GM19328 (cell line): ENCODE results near the gene C13orf42.
A peak's percentile ranks its signal among the peaks of the same experiment; 100 is the strongest.

Source experiments
- ATAC-seq: cut with Tn5 transposase; IDR thresholded peaks from one replicate; pipeline ENCODE4 v1.9.1; 2021; ENCODE audit warnings: mild to moderate bottlenecking, moderate library complexity; ENCODE audit not compliant: unreplicated experiment

The C13orf42 gene

GRCh38 chr13:51111174-51111573 lies at the start of gene C13orf42:
Gene C13orf42, minus strand, starts transcription at chr13:51111274. Its CDS starts 65 bp downstream, at chr13:51111209.
- no peak for ATAC-seq

DNA sequence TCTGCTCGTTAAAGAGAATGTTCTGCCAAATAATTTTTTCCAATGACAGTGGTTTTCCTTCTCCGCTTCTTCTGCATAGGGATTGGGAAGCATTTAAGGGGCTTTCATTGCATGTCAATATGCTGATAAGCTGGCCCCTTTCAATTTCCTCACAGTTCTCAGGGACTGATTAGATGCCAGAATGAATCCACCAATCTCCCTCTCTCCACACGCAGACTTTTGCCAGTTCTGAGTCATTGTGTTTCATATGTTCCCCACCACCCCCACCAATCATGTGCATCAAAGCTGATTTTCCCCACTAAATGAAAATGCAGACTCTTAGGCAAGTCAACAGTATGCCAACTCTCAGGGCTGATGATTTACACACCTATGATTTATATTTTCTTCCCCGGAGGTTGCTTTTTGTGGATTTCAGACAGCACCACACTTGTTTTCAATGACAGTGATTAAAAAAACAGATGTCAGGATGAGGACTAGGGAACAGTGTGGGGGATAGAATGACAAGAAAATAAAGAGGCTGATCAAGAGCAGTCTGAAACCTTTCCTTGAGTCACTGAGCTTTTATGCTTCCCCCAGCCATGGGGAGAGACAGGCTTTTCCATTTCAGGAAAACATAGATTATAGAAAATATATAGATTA lies 47.9 kb upstream of the C13orf42 start:
- ATAC-seq: no peak

- no peak for ATAC-seq
Observed at GRCh38 chr13:51158365-51158764, 47.3 kb upstream of the C13orf42 start.

DNA sequence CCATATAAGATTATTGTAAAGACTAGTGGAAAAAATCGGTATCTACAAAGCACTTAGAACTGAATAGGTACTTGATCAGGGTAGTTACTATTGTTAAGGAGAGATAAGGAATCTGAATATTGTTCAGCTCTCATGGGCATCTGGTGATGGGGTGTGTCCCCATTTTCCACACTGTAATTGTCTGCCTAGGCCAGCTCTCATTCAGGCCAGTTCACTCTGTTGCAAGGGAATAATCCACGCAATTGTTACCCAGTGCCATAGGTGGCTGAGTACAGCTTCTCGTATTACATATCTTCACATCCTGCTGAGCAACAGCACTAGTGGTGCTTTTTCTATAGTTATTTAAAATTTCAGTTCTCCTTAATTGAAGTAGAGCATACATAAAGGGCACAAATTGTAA lies 45.6 kb upstream of the C13orf42 start:
- no peak for ATAC-seq

DNA sequence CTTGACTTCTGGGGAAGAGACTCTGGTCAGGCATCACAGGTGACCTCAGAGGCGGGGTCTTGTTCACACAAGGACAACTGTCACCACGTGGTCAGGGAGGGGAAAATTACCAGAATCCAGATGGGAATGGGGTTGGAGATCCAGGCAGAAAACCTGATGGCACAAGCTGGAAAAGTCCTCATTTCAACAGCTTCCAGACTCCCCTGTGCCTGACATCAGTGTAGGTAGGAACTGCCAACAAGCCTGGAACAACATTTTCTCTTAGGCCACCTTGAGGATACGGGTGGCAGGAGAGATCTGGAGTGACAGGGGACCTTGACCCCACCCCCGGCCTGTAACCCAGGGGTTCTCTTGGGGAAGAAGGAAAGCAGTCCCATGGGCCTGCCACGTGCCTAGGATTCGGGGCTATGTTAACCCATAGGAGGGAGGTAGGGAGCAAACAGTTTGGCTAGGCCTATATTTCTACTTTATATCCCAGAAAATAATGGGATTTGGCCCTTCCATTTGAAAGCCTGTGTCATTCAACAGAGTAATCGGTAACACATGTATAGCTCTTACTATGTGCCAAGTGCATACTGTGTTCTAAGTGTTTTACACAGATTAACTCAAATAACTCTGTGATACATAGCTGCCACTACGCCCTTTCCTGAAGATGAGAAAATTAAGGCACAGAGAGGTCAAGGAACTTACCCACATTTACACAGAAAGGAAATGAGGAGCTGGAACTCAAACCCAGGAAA lies 44.9 kb upstream of the C13orf42 start:
- no peak for ATAC-seq

GRCh38 chr13:51155161-51155560 lies 44.1 kb upstream of the C13orf42 start:
- ATAC-seq: no peak

DNA sequence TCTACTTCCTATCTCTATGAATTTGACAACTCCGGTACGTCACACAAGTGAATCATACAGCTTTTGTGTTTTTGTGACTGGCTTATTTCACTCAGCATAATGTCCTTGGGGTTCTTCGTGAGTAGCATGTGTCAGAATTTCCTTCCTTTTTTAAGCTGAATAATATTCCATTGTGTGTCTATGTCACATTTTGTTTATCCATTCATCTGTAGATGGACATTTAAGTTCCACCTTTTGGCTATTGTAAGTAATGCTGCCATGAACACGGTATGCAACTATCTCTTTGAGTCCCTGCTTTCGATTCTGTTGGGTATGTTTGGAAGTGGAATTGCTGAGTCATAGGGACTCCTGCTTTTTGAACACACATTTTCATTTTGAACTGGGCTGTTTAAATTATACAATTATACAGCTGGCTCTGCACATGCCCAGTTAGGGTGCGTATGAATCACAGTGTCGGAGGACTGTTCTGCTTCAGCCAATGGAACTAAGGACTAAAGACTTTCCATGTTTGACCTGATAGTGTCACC lies 43.0 kb upstream of the C13orf42 start:
- ATAC-seq: no peak

GRCh38 chr13:51153527-51153926 lies 42.5 kb upstream of the C13orf42 start:
- ATAC-seq: no peak

GRCh38 chr13:51152701-51153100 lies 41.6 kb upstream of the C13orf42 start:
- ATAC-seq: no peak

GRCh38 chr13:51151463-51151862 lies 40.4 kb upstream of the C13orf42 start:
- ATAC-seq: no peak

- ATAC-seq: no peak
Observed at GRCh38 chr13:51148952-51149573, 38.0 kb upstream of the C13orf42 start.

DNA sequence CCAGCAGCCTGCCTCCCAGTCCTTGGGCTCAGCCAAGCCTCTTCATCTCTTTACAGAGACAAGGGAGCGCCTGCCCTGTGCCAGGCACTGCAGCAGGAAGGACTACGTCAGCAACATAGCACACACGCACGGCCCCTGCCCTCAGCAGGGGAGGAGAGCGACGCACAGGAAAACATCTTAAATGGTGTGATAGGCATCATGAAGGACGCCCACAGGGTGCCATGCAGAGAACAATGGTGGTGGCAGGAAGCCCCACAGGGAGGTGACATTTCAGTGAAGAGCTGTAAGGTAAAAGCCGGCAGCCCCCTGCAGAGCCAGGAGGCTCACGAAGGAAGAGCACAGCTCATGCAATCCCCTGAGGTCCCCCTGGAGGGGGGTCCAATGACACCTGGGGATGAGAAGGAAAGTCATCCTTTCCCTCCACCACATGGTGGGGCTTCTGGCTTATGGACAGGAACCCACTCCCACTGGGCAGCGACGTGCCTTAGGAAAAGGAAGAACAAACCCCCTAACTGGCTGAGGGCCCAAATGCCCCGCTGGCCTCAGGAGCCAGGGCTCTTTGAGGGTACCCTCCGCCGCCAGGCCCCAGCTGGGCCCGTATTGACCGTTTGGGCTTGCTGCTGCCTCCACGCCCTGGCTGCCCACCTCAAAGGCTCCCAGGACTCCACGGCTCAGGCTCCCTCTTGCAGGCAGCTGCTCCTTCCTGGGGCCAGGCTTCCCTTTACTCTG lies 37.3 kb upstream of the C13orf42 start:
- no peak for ATAC-seq

- no peak for ATAC-seq
Observed at GRCh38 chr13:51147732-51148131, 36.7 kb upstream of the C13orf42 start.

- ATAC-seq: no peak
Observed at GRCh38 chr13:51146667-51147066, 35.6 kb upstream of the C13orf42 start.

DNA sequence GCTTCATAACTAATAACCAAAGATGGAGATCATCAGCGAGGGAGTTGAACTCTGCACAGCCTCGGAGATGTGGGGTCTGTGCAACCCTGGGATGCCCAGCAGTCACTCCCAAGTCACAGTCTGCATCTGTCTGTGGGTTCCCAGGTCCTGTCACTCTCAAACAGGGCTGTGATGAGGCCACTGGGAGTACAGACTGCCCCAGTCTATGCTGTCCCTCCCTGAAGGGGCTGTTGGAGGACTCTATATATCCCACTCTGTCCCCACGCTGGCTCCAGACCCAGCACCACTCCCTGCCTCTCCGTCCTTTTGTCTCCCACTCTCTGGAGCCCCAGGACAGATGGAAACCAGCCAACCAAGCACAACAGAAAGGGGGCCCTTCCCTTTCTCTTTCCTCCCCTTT lies 26.2 kb upstream of the C13orf42 start:
- ATAC-seq: no peak

DNA sequence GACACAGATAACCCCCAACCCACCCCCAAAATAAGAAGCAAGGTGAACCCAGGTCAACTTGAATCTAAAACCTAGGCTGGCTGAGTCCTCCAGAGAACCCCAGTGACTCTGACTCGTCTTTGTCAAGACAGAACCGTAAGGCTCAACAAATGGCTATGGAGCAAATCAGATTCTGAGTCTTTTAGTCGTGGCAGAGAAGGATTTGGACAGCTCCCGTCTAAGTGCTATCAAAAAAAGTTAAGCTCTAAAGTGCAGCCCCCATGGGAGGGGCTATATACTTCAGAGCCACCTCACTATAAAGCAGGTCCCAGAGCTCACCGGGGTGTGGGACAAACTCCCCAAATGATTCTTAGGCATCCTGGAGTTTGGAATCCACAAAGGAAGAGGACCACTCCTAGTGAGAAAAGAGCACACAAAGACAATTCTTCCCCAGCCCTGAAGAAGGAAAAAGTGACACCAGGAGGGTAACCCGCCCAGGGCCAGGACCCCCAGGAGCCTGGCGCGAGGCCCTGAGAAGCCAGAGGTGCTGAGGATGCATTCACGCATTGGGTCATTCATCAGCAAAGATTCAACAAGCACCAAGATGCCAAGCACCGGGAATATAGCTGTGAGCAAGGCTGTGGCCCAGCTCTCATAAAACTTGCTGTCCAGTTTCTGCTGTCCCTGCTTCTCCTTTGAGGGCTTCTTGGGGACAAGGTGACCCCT lies 25.4 kb upstream of the C13orf42 start:
- ATAC-seq: no peak

DNA sequence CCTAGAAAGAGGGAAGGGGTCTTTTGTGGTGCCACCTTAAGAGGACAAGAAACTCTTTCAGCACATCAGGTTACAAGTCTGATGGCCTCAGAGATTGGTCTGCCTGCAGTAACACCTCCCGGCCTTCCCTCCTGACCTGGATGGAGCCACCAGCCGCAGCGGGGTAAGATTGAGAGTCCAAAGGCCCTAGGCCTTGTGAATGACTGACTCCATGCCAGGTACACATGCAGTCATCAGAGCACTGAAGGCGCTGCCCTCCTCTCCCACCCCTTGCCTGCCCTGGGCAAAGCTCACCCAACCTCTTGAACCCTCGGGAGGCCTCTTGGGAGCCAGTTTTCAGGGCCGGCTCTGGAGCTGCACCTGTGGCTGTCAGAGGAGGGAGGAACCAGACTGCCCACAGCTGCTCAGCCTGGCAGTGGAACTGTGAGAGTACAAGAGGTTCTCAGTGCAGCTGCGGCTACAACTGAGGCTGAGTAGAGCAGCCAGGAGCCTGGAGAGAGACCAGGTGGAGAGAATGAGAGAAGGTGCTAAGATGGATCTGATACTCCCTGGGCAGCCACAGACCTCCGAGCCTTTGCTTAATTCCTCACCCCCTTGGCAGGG lies 23.8 kb upstream of the C13orf42 start:
- no peak for ATAC-seq

DNA sequence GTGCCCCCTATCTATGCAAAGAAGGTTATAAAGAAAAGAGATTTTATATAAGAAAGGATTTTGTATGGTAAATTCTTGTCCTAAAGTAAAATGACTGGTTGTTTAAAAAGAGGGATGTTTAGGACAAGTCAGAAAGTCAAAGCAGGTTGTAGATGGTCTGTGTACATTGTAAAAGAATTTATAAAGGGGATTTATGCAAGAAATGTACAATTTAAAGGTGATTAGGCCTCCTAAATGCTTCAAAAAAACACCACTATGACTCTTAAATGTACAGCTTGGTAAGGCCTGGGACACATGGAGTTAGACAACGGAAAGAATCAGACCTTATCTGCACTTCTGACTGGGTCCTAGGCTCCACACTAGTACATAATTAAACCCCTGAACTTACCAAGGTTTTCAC lies 19.3 kb upstream of the C13orf42 start:
- no peak for ATAC-seq

DNA sequence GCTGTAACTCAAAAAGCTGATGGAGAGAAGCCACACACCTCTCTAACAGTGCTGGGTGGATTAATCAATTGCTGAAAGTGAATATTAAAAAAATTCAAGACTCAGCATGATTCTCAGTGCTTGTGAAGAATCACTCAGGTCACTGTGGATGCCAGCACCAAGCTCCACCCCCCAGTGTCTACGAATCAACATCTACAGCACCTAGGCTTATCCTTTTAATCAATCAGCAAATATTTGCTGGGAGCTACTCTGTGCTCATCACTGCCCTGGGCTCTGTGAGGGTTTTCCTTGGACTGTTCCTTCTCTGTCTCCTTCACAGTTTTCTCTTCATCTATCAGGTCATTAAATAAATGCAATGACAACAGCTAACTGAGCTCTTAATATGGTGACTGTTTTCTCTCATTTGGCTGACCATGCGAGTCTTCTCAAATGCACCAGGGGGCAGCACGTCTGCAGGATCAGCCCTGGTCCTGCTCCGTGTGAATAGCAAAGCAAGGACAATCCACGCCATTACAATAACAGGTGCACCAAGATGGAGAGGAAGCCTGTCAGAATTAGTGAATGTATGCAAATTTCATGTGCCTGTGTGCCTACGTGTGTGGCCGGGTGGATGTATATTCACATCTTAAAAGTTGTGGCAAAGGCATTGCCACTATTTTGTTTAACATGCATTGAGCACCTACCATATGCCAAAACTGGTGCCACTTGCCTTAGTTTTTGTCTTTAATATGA lies 14.6 kb upstream of the C13orf42 start:
- peak; percentile 75 for ATAC-seq
